Measurements from ENCODE around the gene SECISBP2L.

GRCh38 chr15:48999314-48999713, 46.9 kb downstream of the SECISBP2L start:
- TF ChIP-seq POLR2A (IDR thresholded peaks at IDR 0.05), result no peak
- no peak for TF ChIP-seq POLR2AphosphoS5 (IDR thresholded peaks at IDR 0.05)
- no peak for TF ChIP-seq EP300 (IDR thresholded peaks at IDR 0.05; ENCODE audit: low read depth)
